HG03280 (cell line): ENCODE measurements around the gene SASH1.
"Not testable (repeated sequence)": the region's sequence is repeated elsewhere in the genome, so short reads cannot be mapped to it uniquely, and the experiment has no call there.

Experiments
- ATAC-seq: cut with Tn5 transposase; IDR thresholded peaks from one replicate; pipeline ENCODE4 v1.9.1; 2021; ENCODE audit warnings: mild to moderate bottlenecking, moderate library complexity; ENCODE audit not compliant: unreplicated experiment

The SASH1 gene

DNA sequence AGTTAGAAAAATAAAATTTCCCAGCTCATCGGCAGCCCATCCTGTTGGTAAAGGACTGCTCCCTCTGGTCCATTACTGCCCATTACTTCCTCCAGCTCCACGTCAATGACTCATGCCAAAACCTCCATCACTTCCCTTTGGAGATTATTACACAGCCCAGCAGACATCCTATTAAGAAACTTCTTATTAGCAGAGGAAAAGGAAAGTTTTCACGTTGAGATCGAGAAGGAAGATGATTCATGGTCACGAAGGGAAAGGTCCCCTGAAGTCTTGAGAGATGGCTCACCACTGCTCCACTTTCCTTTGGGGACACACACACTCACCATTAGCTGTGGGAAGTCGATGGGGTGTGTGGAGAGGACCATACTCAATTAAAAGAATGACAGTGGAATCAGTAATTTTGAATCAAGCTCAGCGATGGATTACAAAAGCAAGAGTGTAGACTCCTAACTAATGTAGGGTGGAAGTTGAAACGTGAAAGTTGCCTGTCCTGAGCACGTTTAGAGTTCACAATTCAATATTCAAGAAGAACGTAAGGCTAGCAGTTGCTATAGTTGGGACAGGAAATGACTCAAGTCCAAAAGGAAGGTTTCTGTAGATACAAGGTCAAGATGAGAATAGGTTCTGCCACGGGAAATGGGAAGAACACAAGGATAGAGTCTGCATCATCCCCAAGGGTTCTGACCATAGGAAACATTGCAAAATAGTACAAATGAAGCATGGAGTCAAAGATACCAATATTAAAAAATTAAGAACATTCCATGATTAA is 21.6 kb downstream of the SASH1 start:
- no peak for ATAC-seq

DNA sequence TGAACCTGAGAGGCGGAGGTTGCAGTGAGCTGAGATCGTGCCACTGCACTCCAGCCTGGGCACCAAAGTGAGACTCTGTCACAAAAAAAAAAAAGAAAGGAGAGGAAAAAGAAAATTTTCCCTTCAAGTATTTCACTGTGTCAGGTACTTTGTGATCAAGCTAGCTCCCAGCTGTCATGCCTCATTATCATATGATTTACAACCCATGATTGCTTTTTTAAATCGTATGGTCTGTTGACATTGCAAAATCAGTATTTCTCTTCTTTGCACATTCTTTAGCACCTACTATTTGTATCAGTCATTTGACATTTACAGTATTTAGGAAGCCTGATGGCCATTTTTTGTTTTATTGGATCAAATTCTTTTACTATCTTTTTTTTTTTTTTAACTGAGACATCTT is 22.4 kb downstream of the SASH1 start:
- ATAC-seq = no peak

DNA sequence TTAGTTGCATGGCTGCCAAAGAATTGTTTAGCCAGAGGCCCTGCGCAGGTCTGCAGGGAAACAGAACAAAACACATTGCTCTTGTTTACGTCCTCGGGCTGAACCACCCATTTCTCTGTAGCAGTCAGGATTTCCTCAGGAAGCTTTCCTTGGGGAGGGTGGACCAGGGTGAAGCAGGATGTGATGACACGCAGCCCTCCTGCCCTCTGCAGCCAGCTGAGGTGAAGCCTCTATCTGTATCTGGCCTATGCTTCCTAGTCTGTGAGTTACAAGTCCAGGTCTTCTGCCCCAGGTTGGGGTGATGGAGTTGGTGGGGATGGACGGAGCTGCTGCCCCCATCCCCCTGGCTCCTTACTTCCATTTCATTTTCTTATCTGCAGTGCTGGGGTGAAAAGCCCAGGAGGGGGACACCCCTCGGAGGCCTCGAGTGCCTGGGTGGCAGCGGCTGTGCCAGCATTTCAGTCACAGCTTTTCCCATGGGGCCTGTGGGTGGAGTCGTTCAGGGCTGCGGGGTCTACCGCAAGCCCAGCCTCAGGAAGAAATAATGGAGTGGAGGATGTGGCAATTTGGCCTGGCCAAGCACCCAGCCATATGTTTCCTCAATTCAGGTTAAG is 24.9 kb downstream of the SASH1 start:
- no peak for ATAC-seq

DNA sequence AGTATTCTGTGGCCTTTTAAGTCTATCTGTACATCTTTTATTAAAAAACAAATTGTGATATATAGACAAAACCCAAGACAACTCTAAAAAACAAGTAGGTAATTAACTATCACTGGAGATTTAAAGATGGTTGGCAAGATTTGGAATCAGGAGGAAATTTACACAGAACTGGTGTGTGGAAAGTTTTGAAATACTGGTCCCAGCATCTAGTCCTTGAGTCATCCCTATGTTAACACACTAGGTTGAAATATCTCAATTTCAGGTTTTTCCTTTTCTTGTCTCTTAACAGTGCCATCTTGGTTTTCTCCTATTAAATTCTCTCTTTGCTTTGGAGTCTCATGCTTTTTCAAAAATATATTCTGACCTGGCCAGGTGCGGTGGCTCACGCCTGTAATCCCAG is 27.5 kb downstream of the SASH1 start:
- no peak for ATAC-seq

DNA sequence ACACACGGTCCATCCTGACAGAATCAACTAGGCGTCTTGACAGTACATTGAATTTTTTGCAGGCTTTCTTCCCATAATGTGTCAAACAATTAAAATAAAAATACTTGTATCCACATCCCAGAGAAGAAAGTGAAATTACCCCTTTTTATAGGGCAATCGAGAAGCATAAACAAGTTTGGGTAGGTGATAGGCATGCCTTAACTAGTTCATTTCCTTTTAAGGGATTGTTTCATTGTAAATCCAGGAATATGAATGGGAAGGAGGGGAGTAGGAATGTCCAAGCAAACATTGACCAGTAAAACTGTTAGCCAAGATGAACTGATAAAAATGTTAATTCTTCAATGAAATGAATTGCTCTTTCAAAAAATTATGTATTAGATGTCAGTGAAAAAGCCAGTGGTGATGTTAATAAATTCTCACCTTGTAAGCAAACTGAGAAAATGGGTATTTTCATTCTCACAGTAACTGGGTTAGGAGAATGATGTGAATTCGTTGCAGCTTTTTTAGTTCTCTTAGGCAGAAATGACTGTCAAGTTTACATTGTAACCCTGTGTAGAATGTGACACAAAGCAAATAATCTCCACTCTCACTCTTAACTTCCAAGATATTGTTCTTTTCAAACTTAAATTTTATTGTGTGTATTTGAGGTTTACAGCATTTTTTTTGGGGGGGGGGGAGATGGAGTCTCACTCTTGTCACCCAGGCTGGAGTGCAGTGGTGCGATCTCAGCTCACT is 31.6 kb downstream of the SASH1 start:
- no peak for ATAC-seq

DNA sequence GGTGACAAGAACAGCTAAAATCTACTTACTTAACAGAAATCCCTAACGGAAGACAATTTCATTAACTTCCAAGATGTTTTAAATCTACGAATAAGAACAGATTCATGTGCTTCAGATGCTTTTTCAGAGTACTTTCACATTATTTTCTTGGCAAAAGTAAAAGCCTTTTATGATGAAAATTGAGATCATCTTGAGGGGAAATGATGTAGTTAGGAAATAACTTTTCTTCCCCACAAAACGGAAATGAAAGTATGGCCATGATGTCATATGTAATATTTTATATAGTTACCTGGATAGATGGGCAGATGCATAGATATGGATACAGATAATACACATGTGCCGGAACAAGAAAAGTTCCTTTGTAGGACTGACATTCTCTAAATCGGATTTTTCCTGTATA is 32.8 kb downstream of the SASH1 start:
- no peak for ATAC-seq

DNA sequence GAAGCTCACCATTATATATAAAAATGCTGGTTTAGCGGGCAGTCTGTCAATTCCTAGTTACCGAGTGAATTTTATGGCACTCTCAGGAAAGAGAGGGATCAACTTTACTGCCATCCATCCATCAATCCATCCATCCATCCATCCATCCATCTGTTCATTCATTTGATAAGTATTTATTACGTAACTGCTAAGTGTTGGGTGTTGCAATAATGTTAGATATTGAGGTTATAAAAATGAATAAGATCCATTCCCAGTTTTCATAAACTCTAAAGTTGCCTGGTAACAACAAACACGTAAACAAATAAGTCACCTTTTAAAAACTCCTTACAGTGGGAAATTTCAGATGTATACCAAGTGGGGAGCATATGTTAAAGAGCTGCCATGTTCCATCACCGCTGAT is 36.8 kb downstream of the SASH1 start:
- no peak for ATAC-seq

DNA sequence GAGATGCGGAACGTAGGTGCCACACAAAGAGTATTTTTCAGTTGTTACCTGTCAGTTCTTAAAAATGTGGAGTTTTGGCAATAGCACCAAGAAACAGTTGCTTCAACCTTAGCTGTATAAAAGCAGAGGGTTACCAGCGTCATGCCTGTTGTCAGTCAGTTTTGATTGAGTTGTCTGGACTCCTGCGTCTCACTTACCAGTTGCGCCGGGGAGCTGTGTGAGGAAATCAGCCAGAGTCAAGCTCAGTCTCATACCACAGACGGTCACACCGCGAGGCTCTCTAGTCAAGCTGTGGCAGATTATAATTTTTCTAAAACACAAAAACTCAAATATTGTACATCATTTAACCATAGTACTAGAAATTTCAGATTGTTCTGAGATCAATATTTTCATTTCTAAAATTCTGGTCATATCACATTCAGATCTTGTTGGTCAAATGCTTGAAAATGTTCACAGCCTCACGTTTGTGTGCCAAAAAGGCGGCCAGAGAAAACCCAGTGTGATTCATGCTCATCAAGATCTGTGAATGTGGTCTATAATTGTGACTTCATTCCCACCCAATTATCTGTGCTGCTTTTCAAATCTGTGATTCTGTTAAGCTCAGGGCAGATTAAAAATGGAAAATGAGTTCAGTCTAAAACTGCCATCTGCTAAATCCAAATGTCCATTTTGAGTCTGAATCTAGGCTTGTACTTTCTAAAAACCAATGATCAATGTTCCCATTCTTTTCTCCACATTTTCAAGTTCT is 37.5 kb downstream of the SASH1 start:
- ATAC-seq = no peak

DNA sequence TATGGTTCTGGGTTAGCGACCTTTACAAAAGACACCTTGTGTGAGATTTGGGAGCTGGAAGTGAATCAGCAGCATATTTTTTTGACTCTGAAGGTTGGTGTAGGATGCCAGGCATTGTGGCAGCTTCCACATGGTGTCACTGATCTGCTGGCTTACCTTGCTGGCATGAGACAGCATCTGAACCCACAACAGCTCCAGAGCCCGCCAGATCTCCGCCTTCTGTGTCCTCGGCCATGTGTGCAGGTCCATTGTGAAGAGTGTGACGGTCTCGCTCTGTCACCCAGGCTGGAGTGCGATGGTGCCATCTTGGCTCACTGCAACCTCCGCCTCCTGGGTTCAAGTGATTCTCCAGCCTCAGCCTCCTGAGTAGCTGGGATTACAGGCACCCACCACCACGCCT is 39.4 kb downstream of the SASH1 start:
- ATAC-seq = not testable (repeated sequence)

DNA sequence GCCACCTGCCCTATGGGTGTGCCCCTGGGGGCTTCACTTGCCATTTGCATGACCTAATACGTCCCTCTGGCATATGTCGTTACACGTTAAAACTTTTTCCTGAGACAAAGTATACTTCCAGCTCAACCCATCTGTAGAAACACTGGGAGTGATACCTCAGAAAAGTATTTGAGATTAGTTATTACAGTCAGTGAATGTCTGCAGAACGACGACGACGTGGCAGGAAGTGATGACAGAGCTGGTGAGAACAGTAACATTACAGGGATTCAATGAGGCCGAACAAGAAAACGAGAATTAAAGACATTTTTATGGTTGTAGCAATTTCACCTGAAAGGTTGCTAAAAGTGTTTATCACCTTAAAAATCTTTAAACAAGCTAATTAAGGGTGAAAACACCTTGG is 40.2 kb downstream of the SASH1 start:
- no peak for ATAC-seq

DNA sequence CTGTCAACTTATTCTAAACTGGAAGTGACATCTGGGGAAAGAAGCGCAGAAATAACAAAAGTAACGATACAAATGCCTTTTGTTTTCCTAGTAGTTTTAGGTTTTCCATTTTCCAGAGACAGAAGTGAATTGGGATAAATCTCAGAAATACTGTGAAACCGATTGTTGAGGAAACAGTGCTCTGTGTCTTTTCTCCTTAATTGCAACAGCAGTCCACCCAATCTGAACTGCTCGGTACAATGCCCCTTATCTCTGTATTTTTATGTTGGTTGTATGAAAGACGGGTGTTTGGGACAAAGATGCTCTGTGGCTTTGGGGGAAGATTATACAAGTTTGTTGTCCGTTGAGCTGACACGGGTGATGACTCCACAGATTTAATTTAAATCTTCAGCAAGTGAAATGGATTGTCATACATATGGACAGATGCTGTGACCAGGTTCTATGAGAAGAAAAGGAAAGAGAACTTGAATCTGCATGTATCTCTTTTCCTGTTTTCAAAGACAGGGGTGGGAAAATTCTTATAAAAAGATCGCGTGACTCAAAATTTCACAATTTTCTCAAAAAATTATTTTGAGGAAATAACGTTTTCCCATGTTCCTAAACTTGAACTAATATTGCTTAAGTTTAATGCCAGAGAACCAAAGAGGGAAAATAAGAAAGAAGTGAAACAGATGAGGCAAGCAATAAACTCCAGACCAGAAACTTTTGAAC is 41.2 kb downstream of the SASH1 start:
- ATAC-seq = no peak

DNA sequence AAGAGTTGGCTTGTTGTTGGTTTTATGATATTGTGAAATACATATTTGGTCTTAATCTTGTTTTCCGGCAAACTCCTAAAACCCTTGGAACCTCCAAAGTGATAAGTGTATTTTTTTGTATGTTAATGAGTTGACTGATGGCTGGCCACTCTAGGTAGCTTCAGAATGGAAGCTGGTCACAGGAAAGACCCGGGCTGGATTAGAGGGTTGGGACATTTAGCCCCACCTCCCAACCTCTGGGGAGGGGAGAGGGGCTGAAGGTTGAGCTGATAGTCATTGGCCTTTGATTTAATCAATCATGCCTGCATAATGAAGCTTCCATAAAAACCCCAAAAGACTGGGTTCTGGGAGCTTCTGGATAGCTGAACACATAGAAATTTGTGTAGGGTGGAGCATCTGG is 42.7 kb downstream of the SASH1 start:
- no peak for ATAC-seq

DNA sequence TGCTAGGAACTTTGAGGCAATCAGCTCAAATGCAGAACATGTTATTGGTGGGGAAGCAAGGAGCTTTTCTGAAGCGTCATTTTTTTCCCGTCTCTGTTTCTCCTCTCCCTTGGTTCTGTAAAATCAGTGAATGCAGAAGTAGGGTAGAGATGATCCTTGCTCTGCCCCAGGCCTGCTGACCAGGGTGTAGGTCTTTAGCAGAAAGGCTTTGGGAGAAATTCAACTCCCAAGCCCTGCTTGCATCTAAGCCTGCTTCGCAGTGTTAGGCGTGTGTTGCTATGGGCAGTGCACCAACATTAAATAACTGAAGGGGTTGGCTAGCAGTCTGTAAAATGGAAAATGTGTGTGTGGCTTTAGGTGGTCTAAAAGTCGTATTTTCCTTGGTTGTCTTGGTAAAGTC is 45.9 kb downstream of the SASH1 start:
- ATAC-seq = no peak

DNA sequence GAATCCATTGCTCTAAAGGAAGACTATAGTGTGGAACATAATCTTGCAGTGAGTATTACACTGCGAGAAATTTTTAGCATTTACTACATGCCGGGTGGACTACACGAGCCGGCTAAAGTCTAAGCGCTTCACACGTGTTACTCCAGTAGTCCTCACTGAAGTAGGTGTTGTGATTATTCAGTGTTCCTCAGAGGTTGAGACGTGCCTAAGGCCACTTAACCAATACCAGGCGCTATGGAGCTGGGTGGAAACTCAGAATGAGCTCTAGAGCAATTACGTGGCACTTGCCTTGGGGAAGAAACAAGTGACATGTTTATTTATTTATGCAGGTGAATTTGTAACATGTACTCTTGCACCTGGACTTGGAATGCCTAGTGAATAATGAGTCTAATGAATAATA is 46.4 kb downstream of the SASH1 start:
- ATAC-seq = no peak

DNA sequence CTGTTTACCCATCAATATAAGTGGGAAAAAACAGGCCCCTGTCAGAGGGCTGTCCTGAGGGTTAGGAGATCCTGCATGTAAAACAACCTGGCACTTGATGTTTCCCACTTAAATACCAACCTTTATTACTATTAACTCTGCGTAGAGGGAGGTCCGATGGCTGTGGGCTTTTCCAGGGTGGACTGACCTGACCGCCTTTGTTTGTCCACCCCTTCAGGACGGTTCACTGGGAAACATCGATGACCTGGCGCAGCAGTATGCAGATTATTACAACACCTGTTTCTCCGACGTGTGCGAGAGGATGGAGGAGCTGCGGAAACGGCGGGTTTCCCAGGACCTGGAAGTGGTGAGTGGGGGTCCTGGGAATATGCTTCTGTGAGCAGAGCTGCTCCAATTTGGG is 47.3 kb downstream of the SASH1 start:
- ATAC-seq = no peak

DNA sequence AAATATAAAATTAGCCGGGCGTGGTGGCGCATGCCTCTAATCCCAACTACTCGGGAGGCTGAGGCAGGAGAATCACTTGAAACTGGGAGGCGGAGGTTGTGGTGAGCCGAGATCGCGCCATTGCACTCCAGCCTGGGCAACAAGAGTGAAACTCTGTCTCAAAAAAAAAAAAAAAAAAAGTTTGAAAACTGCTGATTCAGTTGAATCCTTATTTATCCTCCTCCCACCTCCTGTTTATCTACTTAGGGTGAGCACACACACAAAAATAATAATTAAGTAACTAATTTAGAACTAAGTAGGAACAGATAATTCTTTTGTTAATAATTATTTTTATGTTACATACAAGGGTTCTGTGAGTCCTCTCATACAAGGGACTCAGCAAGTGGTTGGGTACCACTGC is 49.5 kb downstream of the SASH1 start:
- ATAC-seq = not testable (repeated sequence)

DNA sequence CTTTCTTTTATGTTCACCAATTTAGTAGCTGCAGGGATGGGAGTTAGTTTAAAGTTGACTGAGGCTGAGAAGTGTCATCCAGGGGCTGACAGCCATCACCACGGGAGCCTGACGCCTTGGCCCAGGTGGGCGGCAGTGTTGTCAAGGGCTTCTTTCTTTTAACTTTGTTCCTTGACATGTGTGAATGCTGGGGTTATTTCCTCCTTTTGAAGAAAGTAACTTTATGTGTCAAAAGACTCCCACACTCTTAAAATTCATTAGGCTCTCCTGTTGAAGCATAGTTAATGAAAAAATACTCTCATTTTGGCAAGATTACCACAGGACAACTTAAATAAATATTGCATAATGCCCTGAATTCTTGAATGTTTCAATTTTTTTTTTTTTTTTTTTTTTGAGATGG is 50.0 kb downstream of the SASH1 start:
- no peak for ATAC-seq

DNA sequence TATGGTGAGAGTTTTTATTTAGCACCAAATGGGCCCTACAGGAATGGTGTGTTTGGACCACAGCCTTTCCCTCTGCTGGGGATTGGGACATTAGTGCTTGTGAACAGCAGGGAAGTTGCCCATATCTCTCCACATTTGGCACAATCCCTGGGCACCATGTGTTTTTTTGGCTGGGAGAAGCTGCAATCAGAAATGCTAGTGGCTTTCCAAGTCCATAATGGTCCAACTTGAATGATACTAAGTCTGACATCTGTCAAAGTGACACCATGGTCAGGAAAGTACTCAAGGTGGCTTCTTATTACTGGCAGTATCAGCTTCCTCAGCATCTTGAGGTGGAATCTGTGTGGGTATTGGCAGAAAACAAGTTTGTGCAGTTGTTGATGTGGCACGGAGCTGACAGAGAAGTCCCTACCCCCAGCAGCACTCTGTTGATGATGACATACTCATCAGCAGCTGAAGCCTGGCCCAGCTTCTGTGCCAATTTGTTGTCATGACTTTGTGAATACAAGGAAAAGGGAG is 53.0 kb downstream of the SASH1 start:
- ATAC-seq = no peak

DNA sequence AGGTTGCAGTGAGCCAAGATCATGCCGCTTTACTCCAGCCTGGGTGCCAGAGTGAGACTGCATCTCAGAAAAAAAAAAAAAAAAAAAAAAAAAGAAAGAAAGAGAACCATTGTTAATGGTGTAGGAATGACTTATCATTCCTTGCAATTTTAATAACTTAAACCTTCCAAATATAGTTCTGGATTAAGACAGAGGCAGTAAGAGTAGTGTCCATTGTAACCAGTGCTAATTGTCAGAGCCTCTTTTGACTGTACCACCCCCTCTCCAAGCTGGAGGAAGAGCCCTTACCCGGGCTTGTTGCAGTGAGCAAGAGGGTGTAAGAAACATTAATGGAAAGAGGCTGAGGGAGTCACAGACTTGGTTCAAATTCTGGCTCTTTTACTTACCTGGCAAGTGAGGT is 53.8 kb downstream of the SASH1 start:
- ATAC-seq = no peak

DNA sequence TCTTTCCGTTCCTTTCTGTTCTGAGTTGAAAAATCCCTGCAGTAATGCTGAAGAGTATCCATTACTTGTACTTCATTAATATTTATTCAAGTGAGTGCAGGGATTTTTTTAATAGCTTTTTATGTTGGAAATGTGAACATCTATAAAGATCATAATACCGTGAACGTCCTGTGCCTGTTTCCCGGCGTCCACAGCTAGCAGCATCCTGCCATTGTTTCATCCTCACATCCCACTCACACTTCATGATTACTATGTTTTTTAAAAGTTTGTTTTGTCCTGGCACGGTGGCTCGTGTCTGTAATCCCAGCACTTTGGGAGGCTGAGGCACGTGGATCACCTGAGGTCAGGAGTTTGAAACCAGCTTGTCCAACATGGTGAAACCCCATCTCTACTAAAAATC is 54.3 kb downstream of the SASH1 start:
- no peak for ATAC-seq

DNA sequence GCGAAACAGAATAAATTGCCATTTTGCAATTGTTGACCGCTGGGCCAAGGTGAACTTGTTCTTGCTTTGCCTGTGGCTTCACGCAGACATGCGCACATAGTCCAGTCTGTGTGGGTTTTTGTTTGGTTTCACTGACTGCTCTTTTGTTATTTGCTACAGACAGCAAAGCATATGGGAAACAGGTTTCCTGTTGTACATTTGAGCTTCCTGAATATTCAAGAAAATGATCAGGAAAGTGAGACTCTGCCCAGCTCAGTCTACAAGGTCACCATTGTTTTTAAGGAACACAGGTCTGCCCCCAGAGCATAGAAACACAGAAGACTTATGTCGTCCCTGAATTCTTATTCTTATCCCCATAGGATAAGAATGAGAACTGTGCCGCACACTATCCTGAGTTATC is 55.6 kb downstream of the SASH1 start:
- ATAC-seq = no peak
